GM18502 (cell line): ENCODE data around the gene TMEM101.
"Not testable (repeated sequence)": the region's sequence is repeated elsewhere in the genome, so short reads cannot be mapped to it uniquely, and the experiment has no call there.

ENCODE experiments used
- ATAC-seq: cut with Tn5 transposase; IDR thresholded peaks from one replicate; pipeline ENCODE4 v1.9.1; 2021; ENCODE audit warnings: mild to moderate bottlenecking; ENCODE audit not compliant: unreplicated experiment, poor library complexity

The TMEM101 gene

GRCh38 chr17:43979011-43979410 lies 35.8 kb downstream of the TMEM101 start:
- ATAC-seq: no peak

DNA sequence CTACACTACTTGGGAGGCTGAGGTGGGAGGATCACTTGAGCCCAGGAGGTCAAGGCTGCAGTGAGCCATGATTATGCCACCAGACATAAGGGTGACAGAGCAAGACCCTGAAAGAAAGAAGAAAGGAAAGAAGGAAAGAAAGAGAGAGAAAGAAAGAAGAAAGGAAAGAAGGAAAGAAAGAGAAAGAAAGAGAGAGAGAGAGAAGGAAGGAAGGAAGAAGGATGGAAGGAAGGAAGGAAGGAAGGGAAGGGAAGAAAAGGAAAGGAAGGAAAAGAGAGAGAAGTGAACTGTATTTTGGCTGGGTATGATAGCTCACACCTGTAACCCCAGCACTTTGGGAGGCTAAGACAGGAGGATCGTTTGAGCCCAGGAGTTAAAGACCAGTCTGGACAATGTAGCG lies 36.7 kb downstream of the TMEM101 start:
- ATAC-seq: no peak

- no peak for ATAC-seq
Observed at GRCh38 chr17:43976963-43977837, 37.6 kb downstream of the TMEM101 start.

DNA sequence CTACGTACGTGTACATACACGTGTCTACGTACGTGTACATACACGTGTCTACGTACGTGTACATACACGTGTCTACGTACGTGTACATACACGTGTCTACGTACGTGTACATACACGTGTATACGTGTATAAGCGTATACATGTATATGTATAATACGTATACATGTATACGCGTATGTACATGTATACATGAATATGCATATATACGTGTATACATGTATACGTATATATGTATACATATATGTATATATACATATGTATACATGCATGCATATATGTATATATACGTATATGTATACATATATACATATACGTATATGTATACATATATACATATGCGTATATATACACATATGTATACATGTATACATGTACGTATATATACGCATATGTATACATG lies 38.9 kb downstream of the TMEM101 start:
- ATAC-seq: no peak

- no peak for ATAC-seq
Observed at GRCh38 chr17:43974382-43975266, 40.1 kb downstream of the TMEM101 start.

GRCh38 chr17:43972444-43973212 lies 42.1 kb downstream of the TMEM101 start:
- ATAC-seq: not testable (repeated sequence)

DNA sequence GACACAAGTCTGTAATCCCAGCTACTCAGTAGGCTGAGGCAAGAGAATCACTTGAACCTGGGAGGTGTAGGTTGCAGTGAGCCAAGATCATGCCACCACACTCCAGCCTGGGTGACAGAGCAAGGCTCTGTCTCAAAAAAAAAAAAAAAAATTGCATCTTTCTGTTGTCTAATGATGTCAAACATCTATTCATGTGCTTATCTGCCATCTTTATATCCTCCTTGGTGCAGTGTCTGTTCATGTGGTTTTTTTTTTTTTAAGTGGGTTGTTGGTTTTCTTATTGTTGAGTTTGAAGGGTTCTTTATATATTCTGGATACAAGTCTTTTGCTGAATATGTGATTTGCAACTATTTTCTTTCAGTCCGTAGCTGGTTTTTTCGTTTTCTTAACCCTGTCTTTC lies 43.3 kb downstream of the TMEM101 start:
- ATAC-seq: not testable (repeated sequence)

GRCh38 chr17:43970366-43970765 lies 44.4 kb downstream of the TMEM101 start:
- no peak for ATAC-seq

GRCh38 chr17:43967251-43967875 lies 47.4 kb downstream of the TMEM101 start:
- ATAC-seq: no peak

DNA sequence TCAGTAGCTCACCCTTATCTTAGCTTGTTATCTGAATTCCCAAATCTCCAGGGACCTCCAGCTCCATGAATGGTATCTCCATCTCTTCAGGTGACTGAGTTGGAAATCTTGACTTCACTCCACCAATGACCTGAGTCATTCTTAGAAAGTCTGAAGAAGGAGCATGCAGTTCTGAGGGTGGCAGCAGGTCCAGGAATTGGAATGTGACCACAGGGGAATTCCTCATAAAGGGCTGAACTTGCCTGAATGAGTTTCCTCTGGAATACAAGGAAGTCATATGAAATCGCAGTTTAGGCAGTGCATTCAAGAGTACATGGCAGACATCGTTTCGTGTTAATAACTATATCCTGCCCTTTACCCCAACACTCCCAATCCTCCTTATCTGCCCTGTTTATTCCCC lies 48.5 kb downstream of the TMEM101 start:
- no peak for ATAC-seq

- no peak for ATAC-seq
Observed at GRCh38 chr17:43962479-43962878, 52.3 kb downstream of the TMEM101 start.

DNA sequence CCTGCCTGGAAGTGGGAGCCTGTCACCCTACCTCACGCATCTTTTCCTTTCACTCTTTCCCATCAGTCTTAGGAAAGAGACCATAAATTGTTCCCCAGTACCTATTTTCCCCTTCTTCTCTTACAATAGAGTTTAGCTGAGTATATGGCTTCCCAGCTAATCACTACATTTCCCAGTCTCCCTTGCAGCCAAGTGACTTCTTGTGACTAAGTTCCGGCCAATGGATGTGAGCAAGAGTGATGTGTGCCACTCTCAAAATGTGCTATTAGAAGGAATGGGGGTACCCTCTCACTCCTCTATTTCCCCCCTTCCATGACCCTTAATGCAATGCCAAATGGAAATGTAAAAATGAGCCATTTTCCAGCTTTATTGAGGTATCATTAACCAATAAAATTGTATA lies 52.8 kb downstream of the TMEM101 start:
- no peak for ATAC-seq

GRCh38 chr17:43961292-43961691 lies 53.5 kb downstream of the TMEM101 start:
- not testable (repeated sequence) for ATAC-seq
